Neural cell (in vitro differentiated cells): ENCODE results near the gene PBRM1. TPM values are rescaled to one million over a fixed set of nuclear protein-coding genes. Genes with fewer than 3 reads are reported as not detected.

ENCODE experiments used
- H2AFZ ChIP-seq: fragments of 200-600, 300-800 bp; sonication (generic), shearing (Covaris generic); 2 replicates; pipeline ENCODE4 v1.6.0; 2014; ENCODE audit warnings: low read depth, mild to moderate bottlenecking, antibody characterized with exemption, low read length, moderate library complexity
- H3F3A ChIP-seq: fragments of 200-600 bp; shearing (Covaris generic); 2 replicates; pipeline ENCODE4 v1.6.1; 2016; ENCODE audit warnings: mild to moderate bottlenecking, moderate library complexity, mixed read lengths, antibody characterized with exemption, low read length; ENCODE audit not compliant: insufficient read depth, poor library complexity, severe bottlenecking
- H3K27ac ChIP-seq: fragments of 200-600, 300-800 bp; sonication (generic), shearing (Covaris generic); 2 replicates; pipeline ENCODE4 v1.5.1; 2014; ENCODE audit warnings: mild to moderate bottlenecking, low read length, moderate library complexity
- H3K27me3 ChIP-seq: fragments of 300-800, 200-600 bp; sonication (generic), shearing (Covaris generic); 2 replicates; pipeline ENCODE4 v1.6.0; 2014; ENCODE audit warnings: mild to moderate bottlenecking, low read depth, low read length, moderate library complexity; ENCODE audit not compliant: insufficient read depth
- H3K36me3 ChIP-seq: fragments of 300-800, 200-600 bp; sonication (generic), shearing (Covaris generic); 2 replicates; pipeline ENCODE4 v1.5.1; 2014; ENCODE audit warnings: mild to moderate bottlenecking, antibody characterized with exemption, low read length, moderate library complexity; ENCODE audit not compliant: insufficient read depth
- H3K4me2 ChIP-seq: fragments of 300-800, 200-600 bp; sonication (generic), shearing (Covaris generic); 2 replicates; pipeline ENCODE4 v1.6.0; 2014; ENCODE audit warnings: mild to moderate bottlenecking, low read length
- H3K4me3 ChIP-seq: fragments of 300-800, 200-600 bp; sonication (generic), shearing (Covaris generic); 2 replicates; pipeline ENCODE4 v1.5.1; 2014; ENCODE audit warnings: mild to moderate bottlenecking, low read length, moderate library complexity
- H3K79me2 ChIP-seq: fragments of 200-600 bp; shearing (Covaris generic); replicated peaks from 2 replicates; pipeline ENCODE4 v1.6.0; 2014; ENCODE audit warnings: mild to moderate bottlenecking, low read length, moderate library complexity; ENCODE audit not compliant: insufficient read depth
- H3K9ac ChIP-seq: fragments of 300-800, 200-600 bp; sonication (generic), shearing (Covaris generic); 2 replicates; pipeline ENCODE4 v1.6.1; 2016; ENCODE audit warnings: mild to moderate bottlenecking, low read length, mixed read lengths
- H3K9me2 ChIP-seq: fragments of 200-600 bp; shearing (Covaris generic); 2 replicates; pipeline ENCODE4 v1.6.1; 2016; ENCODE audit warnings: mild to moderate bottlenecking, low read length, mixed read lengths; ENCODE audit not compliant: insufficient read depth
- H3K9me3 ChIP-seq: fragments of 200-600, 300-800 bp; sonication (generic), shearing (Covaris generic); 2 replicates; pipeline ENCODE4 v1.6.1; 2016; ENCODE audit warnings: mild to moderate bottlenecking, mixed run types, low read length, moderate library complexity, mixed read lengths
- H4K20me1 ChIP-seq: fragments of 200-600 bp; shearing (Covaris generic); 2 replicates; pipeline ENCODE4 v1.6.1; 2016; ENCODE audit warnings: mild to moderate bottlenecking, mixed run types; ENCODE audit not compliant: insufficient read depth
- CTCF ChIP-seq: fragments of 450-650 bp; IDR thresholded peaks from 2 replicates; pipeline ENCODE4 v1.5.1; 2014; ENCODE audit warnings: antibody characterized with exemption, mild to moderate bottlenecking, moderate library complexity; ENCODE audit not compliant: poor library complexity, severe bottlenecking
- EP300 ChIP-seq: fragments of 450-650 bp; conservative IDR thresholded peaks from 2 replicates; pipeline ENCODE4 v1.6.1; 2014; ENCODE audit warnings: antibody characterized with exemption, mild to moderate bottlenecking, moderate library complexity; ENCODE audit not compliant: poor library complexity, severe bottlenecking
- EZH2 ChIP-seq: fragments of 200-600, 300-800 bp; shearing (Covaris generic), sonication (generic); IDR thresholded peaks from 2 replicates; pipeline ENCODE4 v1.6.1; 2014; ENCODE audit warnings: antibody characterized with exemption, low read length, borderline replicate concordance, mild to moderate bottlenecking; ENCODE audit not compliant: insufficient read depth, poor library complexity, severe bottlenecking
- MXI1 ChIP-seq: fragments of 450-650 bp; conservative IDR thresholded peaks from 2 replicates; pipeline ENCODE4 v1.6.1; 2014; ENCODE audit warnings: antibody characterized with exemption, mild to moderate bottlenecking; ENCODE audit not compliant: poor library complexity, severe bottlenecking
- POLR2AphosphoS5 ChIP-seq: IDR thresholded peaks from 2 replicates; pipeline ENCODE4 v1.6.1; 2012
- RAD21 ChIP-seq: fragments of 450-650 bp; conservative IDR thresholded peaks from 2 replicates; pipeline ENCODE4 v1.6.1; 2014; ENCODE audit warnings: antibody characterized with exemption, mild to moderate bottlenecking, moderate library complexity
- SMC3 ChIP-seq: fragments of 450-650 bp; conservative IDR thresholded peaks from 2 replicates; pipeline ENCODE4 v1.6.1; 2014; ENCODE audit warnings: antibody characterized with exemption, mild to moderate bottlenecking, moderate library complexity; ENCODE audit not compliant: poor library complexity
- TAF1 ChIP-seq: IDR thresholded peaks from 2 replicates; pipeline ENCODE4 v1.6.1; 2012; ENCODE audit warnings: low read depth
- polyA plus RNA-seq: library from polyadenylated mRNA; depleted of rRNA; stranded (reverse); fragments of >200 nt; gene quantifications from 2 replicates; pipeline ENCODE4 v1.2.3, GENCODE V29; 2014
- TF ChIP-seq, protein P1 (sequence below): IDR thresholded peaks from 2 replicates; pipeline ENCODE4 v1.6.1; 2012; ENCODE audit warnings: borderline replicate concordance

PBRM1 gene
- polyA plus RNA-seq, 1 donor from 2014 or later = 66.6 TPM

- Histone ChIP-seq H3K4me3 (no peak overlapping the region), H3F3A (no peaks in the 10 kb centered on the region), H2AFZ (no peak overlapping the region), H3K9me2 (no peaks in the 10 kb centered on the region), H3K9me3 (no peaks in the 10 kb centered on the region), H3K4me2 (no peak overlapping the region), H3K36me3 (no peaks in the 10 kb centered on the region), H3K27ac (no peak overlapping the region), H3K27me3 (no peaks in the 10 kb centered on the region), H3K9ac (no peak overlapping the region), H4K20me1 (no peaks in the 10 kb centered on the region), H3K79me2 (no peaks in the 10 kb centered on the region)
- TF ChIP-seq CTCF = no peak
- TF ChIP-seq MXI1 = no peak
- no peak for TF ChIP-seq POLR2AphosphoS5
- TF ChIP-seq EZH2 = no peak
- no peak for TF ChIP-seq RAD21
- no peak for TF ChIP-seq EP300
- TF ChIP-seq TAF1 = no peak
- no peak for TF ChIP-seq SMC3
- TF ChIP-seq, protein P1, sequence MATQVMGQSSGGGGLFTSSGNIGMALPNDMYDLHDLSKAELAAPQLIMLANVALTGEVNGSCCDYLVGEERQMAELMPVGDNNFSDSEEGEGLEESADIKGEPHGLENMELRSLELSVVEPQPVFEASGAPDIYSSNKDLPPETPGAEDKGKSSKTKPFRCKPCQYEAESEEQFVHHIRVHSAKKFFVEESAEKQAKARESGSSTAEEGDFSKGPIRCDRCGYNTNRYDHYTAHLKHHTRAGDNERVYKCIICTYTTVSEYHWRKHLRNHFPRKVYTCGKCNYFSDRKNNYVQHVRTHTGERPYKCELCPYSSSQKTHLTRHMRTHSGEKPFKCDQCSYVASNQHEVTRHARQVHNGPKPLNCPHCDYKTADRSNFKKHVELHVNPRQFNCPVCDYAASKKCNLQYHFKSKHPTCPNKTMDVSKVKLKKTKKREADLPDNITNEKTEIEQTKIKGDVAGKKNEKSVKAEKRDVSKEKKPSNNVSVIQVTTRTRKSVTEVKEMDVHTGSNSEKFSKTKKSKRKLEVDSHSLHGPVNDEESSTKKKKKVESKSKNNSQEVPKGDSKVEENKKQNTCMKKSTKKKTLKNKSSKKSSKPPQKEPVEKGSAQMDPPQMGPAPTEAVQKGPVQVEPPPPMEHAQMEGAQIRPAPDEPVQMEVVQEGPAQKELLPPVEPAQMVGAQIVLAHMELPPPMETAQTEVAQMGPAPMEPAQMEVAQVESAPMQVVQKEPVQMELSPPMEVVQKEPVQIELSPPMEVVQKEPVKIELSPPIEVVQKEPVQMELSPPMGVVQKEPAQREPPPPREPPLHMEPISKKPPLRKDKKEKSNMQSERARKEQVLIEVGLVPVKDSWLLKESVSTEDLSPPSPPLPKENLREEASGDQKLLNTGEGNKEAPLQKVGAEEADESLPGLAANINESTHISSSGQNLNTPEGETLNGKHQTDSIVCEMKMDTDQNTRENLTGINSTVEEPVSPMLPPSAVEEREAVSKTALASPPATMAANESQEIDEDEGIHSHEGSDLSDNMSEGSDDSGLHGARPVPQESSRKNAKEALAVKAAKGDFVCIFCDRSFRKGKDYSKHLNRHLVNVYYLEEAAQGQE = no peak
Observed at GRCh38 chr3:52546111-52546901, 139.4 kb downstream of the PBRM1 start.

- Histone ChIP-seq H3F3A (no peaks in the 10 kb centered on the region), H3K36me3 (no peaks in the 10 kb centered on the region), H3K9me3 (no peaks in the 10 kb centered on the region), H2AFZ (no peak overlapping the region), H3K27me3 (no peaks in the 10 kb centered on the region), H3K79me2 (no peaks in the 10 kb centered on the region), H4K20me1 (no peaks in the 10 kb centered on the region), H3K27ac (no peak overlapping the region), H3K9ac (no peak overlapping the region), H3K9me2 (no peaks in the 10 kb centered on the region), H3K4me3 (no peak overlapping the region), H3K4me2 (no peak overlapping the region)
- TF ChIP-seq RAD21 (no peak), SMC3 (no peak), TAF1 (no peak), EZH2 (no peak)
Observed at GRCh38 chr3:52544937-52545336, 140.8 kb downstream of the PBRM1 start.
